HG03039 (cell line): ENCODE results near the gene ADGRD1.

Source experiments
- ATAC-seq: cut with Tn5 transposase; IDR thresholded peaks from one replicate; pipeline ENCODE4 v1.9.1; 2021; ENCODE audit warnings: mild to moderate bottlenecking, moderate library complexity; ENCODE audit not compliant: unreplicated experiment

ADGRD1 gene

DNA sequence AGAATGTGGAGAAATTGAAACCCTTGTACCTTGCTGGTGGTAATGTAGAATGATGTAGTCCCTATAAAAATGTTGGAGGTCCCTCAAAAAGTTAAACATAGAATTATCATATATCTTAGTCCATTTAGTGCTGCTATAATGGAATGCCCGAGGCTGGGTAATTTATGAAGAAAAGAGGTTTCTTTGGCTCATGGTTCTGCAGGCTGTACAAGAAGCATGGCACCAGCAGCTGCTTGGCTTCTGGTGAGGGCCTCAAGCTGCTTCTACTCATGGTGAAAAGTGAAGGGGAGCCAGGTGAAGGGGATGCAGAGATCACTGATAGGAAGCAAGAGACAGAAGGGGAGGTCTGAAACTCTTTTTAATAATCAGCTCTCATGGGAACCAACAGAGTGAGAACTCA is 233.9 kb downstream of the ADGRD1 start:
- ATAC-seq: no peak

- ATAC-seq: no peak
These were observed 234.7 kb downstream of the ADGRD1 start for GRCh38 chr12:131188131-131189050.

- ATAC-seq: no peak
These were observed 236.1 kb downstream of the ADGRD1 start for GRCh38 chr12:131189781-131190180.

- no peak for ATAC-seq
These were observed 237.3 kb downstream of the ADGRD1 start for GRCh38 chr12:131190965-131191364.
